ENCODE measurements around the gene CEP152.
A peak's percentile ranks its signal among the peaks of the same experiment; 100 is the strongest.

The CEP152 gene

DNA sequence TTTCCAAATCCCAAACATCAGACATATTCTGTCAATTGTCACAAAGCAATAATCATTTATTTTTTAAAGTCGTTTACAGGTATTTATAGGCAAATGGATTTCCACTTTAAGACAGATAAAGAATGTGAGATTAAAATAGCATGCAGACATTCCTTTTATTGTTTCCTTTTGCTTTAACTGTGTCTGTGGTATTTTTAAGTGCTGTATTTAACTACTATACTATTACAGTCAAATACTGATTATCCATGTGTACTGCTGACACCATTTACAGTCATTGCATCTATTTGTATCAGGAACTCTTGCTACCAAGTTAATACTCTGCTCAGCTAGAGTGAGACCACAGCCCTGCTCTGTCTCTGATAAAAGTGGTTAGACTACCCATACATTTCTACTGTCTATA is 12.8 kb upstream of the CEP152 start:
- Histone ChIP-seq H3K9me3 (ENCODE audit: control insufficient read depth, insufficient read depth, low read depth, low read length) (no peaks in the 10 kb centered on the region), H3K27ac (ENCODE audit: extremely low read depth, low read depth, low read length) (no peak overlapping the region), H3K36me3 (ENCODE audit: control insufficient read depth in 2 of 2, insufficient read depth in 1 of 2, low read length in 2 of 2) (no peaks in the 10 kb centered on the region), H3K4me1 (ENCODE audit: control insufficient read depth, insufficient read depth, low read length) (no peaks in the 10 kb centered on the region), H3K4me3 (ENCODE audit: low read depth, low read length) (no peak overlapping the region)
- CTCF ChIA-PET = interaction anchor here (0.6 kb wide), 1 partner anchor 8 kb away, joined by 4 read pairs; no protein-coding TSS in a partner anchor
- POLR2A ChIA-PET = interaction anchor here (0.9 kb wide), 1 partner anchor 13 kb away, joined by 4 read pairs; the partner anchor contains the start of gene CEP152
- TF ChIP-seq, protein P1, sequence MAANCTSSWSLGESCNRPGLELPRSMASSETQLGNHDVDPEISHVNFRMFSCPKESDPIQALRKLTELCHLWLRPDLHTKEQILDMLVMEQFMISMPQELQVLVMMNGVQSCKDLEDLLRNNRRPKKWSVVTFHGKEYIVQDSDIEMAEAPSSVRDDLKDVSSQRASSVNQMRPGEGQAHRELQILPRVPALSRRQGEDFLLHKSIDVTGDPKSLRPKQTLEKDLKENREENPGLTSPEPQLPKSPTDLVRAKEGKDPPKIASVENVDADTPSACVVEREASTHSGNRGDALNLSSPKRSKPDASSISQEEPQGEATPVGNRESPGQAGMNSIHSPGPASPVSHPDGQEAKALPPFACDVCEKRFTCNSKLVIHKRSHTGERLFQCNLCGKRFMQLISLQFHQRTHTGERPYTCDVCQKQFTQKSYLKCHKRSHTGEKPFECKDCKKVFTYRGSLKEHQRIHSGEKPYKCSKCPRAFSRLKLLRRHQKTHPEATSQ (tag by site-specific recombination; IDR thresholded peaks at IDR 0.05) = no peak
- TF ChIP-seq ZSCAN16 (tag by site-specific recombination; IDR thresholded peaks at IDR 0.05) = no peak
- TF ChIP-seq, protein P2, sequence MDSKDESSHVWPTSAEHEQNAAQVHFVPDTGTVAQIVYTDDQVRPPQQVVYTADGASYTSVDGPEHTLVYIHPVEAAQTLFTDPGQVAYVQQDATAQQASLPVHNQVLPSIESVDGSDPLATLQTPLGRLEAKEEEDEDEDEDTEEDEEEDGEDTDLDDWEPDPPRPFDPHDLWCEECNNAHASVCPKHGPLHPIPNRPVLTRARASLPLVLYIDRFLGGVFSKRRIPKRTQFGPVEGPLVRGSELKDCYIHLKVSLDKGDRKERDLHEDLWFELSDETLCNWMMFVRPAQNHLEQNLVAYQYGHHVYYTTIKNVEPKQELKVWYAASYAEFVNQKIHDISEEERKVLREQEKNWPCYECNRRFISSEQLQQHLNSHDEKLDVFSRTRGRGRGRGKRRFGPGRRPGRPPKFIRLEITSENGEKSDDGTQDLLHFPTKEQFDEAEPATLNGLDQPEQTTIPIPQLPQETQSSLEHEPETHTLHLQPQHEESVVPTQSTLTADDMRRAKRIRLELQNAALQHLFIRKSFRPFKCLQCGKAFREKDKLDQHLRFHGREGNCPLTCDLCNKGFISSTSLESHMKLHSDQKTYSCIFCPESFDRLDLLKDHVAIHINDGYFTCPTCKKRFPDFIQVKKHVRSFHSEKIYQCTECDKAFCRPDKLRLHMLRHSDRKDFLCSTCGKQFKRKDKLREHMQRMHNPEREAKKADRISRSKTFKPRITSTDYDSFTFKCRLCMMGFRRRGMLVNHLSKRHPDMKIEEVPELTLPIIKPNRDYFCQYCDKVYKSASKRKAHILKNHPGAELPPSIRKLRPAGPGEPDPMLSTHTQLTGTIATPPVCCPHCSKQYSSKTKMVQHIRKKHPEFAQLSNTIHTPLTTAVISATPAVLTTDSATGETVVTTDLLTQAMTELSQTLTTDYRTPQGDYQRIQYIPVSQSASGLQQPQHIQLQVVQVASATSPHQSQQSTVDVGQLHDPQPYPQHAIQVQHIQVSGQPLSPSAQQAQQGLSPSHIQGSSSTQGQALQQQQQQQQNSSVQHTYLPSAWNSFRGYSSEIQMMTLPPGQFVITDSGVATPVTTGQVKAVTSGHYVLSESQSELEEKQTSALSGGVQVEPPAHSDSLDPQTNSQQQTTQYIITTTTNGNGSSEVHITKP (tag by site-specific recombination; IDR thresholded peaks at IDR 0.05) = no peak
- no peak for TF ChIP-seq ZNF169 (tag by site-specific recombination; IDR thresholded peaks at IDR 0.05)
- TF ChIP-seq ZNF426 (tag by site-specific recombination; IDR thresholded peaks at IDR 0.05) = no peak
- no peak for TF ChIP-seq ZNF354C (tag by site-specific recombination; IDR thresholded peaks at IDR 0.05; ENCODE audit: borderline replicate concordance, low read depth)
- no peak for TF ChIP-seq ZFP41 (tag by site-specific recombination; IDR thresholded peaks at IDR 0.05; ENCODE audit: borderline replicate concordance)
- TF ChIP-seq SCRT1 (tag by site-specific recombination; IDR thresholded peaks at IDR 0.05; ENCODE audit: borderline replicate concordance) = no peak
- TF ChIP-seq, protein P3, sequence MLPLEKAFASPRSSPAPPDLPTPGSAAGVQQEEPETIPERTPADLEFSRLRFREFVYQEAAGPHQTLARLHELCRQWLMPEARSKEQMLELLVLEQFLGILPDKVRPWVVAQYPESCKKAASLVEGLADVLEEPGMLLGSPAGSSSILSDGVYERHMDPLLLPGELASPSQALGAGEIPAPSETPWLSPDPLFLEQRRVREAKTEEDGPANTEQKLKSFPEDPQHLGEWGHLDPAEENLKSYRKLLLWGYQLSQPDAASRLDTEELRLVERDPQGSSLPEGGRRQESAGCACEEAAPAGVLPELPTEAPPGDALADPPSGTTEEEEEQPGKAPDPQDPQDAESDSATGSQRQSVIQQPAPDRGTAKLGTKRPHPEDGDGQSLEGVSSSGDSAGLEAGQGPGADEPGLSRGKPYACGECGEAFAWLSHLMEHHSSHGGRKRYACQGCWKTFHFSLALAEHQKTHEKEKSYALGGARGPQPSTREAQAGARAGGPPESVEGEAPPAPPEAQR (tag by site-specific recombination; IDR thresholded peaks at IDR 0.05) = no peak

DNA sequence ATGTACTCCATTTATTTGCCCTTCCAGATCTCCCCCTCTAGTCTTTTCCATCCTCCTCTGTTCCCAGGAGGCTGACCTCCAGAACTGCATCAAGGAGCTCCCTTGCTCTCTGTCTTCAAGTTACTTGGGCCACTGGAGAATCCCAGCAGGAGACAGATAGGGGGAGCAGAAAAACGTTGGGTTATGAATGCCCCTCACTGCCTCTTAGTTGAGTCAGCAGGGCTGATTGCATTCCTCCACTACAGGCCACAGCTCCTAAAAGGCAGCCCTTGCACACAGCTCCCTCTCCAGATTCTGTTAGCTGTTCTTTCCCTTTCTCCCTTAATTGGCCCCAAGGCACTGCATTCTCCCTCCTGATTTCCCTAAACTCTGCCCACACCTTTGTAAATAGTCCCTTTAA is 12.4 kb upstream of the CEP152 start:
- TF ChIP-seq, protein P4, sequence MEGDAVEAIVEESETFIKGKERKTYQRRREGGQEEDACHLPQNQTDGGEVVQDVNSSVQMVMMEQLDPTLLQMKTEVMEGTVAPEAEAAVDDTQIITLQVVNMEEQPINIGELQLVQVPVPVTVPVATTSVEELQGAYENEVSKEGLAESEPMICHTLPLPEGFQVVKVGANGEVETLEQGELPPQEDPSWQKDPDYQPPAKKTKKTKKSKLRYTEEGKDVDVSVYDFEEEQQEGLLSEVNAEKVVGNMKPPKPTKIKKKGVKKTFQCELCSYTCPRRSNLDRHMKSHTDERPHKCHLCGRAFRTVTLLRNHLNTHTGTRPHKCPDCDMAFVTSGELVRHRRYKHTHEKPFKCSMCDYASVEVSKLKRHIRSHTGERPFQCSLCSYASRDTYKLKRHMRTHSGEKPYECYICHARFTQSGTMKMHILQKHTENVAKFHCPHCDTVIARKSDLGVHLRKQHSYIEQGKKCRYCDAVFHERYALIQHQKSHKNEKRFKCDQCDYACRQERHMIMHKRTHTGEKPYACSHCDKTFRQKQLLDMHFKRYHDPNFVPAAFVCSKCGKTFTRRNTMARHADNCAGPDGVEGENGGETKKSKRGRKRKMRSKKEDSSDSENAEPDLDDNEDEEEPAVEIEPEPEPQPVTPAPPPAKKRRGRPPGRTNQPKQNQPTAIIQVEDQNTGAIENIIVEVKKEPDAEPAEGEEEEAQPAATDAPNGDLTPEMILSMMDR (tag by site-specific recombination; IDR thresholded peaks at IDR 0.05) = 0 out of 2 replicates have a peak, but pooled peaks have one; percentile 17
- TF ChIP-seq, protein P2 (tag by site-specific recombination; IDR thresholded peaks at IDR 0.05) = 0 out of 2 replicates have a peak, but pooled peaks have one; percentile 12
- no peak for TF ChIP-seq ZFP37 (tag by site-specific recombination; IDR thresholded peaks at IDR 0.05)
- Histone ChIP-seq H3K9me3 (ENCODE audit: control insufficient read depth, insufficient read depth, low read depth, low read length) (no peaks in the 10 kb centered on the region), H3K4me3 (ENCODE audit: low read depth, low read length) (no peak overlapping the region), H3K27ac (ENCODE audit: extremely low read depth, low read depth, low read length) (no peak overlapping the region), H3K4me1 (ENCODE audit: control insufficient read depth, insufficient read depth, low read length) (no peaks in the 10 kb centered on the region), H3K36me3 (ENCODE audit: control insufficient read depth in 2 of 2, insufficient read depth in 1 of 2, low read length in 2 of 2) (no peaks in the 10 kb centered on the region)
- CTCF ChIA-PET = no interaction called here
- POLR2A ChIA-PET = interaction anchor here (0.9 kb wide), 1 partner anchor 12 kb away, joined by 4 read pairs; the partner anchor contains the start of gene CEP152

Data from HEK293 (cell line).